Measurements from ENCODE around the gene ACOXL.
"Not testable (repeated sequence)": the region's sequence is repeated elsewhere in the genome, so short reads cannot be mapped to it uniquely, and the experiment has no call there.

ACOXL gene

DNA sequence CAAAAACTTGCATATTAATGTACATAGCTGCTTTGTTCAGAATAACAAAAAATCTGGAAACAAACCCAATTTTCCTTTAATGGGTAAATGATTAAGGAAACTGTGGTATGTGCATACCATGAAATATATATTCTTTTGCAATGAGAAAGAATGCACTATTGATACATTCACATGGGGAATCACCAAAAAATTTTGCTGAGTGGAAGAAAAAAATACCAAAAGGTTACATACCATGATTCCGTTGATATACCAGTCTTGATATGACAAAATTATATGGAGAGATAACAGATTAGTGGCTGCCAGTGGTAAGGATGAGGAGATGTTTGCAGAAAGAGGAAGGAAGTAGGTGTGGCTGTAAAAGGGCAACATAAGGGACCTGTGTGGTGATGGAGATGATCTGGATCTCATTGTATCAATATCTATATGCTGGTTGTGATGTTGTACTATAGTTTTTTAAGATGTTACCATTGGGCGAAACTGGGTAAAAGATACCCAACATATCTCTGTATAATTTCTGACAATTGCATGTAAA is 333.8 kb downstream of the ACOXL start:
- DNase-seq (ENCODE audit: low read depth): no peak

DNA sequence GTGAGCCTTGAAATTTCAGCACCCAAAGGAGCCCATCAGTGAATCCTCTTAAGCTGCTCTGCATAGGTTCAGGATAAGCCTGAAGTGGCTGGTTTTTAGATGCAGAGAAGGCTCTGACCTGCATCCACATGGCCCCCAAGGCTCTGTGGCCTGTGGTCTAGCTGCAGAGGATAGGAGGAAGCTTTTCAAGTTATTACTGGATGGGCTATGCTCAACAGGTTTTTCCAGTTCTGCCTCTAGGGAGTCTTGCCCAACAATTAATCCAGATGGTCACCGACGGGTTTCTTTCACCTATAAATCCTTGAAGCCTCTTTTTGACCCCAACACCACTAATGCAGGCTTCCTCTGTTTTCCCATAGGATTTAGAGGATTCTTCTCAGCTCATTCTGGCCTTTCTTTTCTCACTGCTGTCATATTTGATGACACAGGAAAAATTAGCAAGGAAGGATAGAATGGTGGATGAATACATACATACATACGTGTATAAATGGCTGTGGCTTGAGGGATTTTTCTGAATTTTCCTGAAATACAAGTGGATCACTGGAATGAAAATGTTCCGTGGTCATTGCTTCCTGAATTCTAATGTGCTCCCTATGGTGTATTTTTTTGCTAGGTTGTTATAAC is 336.2 kb downstream of the ACOXL start:
- DNase-seq (ENCODE audit: low read depth): no peak

DNA sequence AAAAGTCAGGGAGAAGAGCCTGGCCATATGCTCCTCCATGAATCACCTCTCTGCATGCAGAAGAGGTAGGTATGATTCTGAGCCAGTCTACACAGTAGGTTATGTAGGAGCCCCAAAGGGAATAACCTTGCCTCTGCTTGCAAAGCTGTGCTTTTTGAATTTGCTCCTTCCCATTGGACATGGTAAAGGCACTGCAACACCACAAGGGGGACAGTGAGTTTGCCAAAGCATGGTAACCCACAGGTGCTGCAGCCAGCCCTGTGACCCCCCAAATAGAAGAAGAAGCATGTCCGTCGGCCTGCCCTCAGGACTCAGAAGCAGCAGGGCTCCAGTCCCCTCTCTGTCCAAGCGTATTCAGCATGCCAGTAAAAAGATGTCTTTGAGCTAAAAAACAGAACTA is 337.3 kb downstream of the ACOXL start:
- no peak for DNase-seq (ENCODE audit: low read depth)

DNA sequence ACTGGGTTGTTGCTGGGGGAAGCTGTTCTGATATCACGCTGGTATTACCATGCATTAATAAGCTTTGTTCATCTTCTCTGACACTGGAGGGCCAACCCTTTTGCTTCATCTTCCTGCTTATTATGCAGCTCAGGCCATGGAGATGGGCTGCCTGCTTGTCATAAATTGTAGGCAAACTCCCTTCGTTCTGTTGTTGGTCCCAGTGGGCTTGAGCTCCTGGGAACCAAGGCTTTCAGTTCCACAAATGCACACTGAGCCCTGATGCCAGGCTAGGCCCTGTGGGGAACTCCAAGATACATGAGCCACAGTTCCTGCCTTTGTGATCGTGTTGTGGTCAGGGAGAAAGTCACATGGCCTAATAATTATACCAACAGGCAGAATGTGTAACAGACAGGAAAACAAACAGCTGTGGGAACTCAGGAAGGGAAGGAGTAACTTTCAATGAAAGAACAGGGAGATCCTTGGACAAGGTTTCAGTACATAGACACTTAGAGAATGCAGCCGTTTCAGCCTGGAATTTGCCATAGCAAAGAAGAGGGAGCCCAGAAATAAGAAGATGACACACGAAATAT is 339.3 kb downstream of the ACOXL start:
- peak; percentile 93 for DNase-seq (ENCODE audit: low read depth)

DNA sequence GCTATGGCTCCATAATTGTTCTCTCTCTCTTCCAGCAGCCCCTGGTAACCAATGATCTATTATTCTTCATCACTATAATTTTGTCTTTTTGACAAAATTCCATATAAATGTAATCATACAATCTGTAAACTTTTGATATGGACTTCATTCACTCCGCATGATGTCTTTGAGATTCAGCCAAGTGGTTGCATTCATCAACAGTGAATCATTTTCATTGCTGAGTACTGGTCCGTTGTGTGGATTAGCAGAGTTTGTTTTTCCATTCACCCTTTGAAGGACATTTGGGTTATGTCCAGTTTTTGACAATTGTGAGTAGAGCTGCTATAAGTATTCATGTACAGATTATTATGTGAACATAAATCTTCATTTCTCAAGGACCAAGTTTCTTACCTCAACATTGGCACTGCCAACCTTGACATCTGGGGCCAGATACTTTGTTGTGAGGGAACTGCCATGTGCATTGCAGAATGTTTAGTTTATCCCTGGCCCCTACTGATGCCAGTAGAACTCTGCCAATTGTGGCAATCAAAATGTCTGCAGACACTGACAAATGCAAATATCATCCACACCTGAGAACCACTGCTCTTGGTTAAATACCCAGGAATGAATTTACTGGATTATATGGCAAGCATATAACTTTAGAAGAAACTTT is 340.0 kb downstream of the ACOXL start:
- peak; percentile 95 for DNase-seq (ENCODE audit: low read depth)

DNA sequence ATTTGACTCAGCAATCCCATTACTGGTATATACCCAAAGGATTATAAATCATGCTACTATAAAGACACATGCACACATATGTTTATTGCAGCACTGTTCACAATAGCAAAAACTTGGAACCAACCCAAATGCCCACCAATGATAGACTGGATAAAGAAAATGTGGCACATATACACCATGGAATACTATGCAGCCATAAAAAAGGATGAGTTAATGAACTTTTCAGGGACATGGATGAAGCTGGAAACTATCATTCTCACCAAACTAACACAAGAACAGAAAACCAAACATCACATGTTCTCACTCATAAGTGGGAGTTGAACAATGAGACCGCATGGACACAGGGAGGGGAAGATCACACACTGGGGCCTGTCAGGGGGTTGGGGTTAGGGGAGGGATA is 350.3 kb downstream of the ACOXL start:
- DNase-seq (ENCODE audit: low read depth): not testable (repeated sequence)

DNA sequence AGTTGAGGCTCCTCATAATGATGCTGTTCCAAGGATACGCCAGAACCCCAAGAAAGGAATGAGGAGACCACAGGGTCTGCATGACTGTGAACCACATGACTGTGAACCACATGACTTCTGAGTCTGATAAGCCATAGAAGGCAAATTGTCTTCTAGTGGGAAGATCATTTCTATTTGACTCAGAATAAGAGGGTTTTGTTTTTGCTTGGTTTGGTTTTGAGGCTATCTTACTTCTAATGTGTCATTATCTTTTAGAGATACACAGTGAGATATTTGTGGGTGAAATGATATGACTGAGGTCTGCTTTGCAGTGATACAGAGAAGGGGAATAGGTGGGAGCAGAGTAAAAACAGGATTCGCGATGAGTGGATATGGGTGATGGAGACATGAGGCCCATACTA is 359.4 kb downstream of the ACOXL start:
- DNase-seq (ENCODE audit: low read depth): no peak

DNA sequence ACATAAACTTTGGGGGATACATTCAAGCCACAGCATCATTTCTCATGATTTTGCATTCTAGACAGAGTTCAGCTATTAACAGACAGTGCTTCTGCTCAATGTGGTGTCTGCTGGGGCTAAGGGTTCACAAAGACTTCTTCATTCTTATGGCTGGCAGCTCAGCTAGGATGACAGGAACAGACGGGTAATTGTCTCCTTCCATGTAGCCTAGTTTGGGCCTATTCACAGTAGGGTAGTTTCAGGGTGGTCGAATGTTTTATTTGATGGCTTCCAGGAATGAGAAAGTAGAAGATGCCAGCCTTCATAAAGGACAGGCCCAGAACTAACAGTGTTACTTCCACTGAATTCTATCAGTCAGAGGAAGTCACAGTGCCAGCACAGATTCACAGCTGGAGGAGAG is 362.3 kb downstream of the ACOXL start:
- DNase-seq (ENCODE audit: low read depth): no peak

DNA sequence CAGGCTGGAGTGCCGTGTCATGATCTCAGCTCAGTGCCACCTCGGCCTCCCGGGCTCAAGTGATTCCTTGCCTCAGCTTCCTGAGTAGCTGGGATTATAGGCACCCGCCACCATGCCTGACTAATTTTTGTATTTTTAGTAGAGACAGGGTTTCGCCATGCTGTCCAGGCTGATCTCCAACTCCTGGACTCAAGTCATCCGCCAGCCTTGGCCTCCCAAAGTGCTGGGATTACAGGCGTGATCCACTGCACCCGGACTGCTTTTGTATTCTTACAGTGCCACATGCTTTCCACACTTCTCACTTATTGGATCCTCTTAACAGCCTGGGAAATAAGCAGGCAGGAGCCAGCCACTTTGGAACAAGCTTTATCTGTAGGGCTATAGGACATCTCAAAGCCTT is 363.1 kb downstream of the ACOXL start:
- DNase-seq (ENCODE audit: low read depth): no peak

DNA sequence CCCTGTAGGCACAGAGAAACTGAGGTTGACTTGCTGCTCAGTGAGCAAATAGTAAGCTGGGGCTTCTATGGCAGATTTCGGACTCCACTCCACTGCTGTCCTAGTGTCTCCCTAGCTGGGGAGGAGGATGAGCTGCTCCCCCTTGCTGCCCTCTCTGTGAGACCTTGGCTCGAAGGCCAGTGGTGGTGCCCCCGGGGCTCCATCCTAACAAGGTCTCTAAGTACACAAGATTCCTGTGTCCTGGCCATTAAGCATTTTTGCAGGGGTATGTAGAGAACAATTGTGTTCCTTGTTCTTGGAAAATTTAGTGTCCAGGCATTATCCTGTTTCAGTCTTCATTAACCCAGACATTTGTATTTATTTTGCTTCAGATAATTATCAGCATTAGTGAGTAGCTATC is 367.0 kb downstream of the ACOXL start:
- DNase-seq (ENCODE audit: low read depth): no peak

DNA sequence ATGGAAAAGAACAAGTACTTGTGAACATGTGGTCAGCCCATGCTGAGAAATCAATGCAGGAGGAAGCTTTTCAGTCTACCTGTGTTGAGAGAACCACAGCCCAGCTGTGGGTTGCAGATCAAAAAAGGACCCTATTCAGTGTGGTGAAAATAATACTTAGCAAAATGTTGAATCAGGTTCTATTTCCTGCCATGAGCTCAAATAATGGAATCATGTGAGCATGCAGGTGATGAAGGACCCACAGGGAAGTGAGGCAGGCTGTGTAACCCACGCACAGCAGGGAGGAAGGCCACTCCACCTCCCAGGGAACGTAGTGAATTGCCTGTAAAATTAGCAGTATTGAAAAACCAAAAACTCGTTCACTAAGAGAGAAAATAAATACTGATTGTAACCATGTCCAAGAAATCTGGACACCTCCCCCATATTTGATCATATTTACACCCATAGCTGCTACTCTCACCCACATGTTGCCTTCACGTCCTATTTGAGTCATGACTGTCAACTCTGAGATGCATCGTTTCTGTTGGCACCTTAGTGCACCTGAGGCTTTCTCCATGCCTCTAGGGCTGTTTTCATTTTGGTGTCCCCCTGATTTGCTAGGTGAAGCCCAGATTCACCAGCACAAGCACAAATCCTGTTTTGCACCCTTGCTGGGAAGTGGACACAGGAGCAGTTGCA is 367.9 kb downstream of the ACOXL start:
- DNase-seq (ENCODE audit: low read depth): no peak

DNA sequence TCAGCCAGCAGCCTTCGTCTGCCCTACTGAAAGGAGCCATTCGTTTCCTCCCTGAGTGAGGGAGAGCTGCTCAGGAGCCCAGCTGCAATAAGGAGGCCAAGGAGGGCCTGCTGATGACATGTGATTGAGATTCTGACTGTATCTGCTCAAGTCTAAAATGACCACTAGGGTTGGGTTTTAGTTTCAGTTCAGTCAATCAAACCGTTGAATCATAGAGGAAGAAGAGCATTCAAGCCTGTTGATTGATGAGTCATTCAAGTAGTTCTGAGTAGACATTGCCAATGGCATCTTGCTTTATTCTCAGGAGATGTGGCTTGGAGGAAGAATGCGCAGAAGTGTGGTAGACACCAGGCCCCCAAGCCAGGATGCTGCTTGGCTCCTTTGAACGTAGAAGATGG is 368.4 kb downstream of the ACOXL start:
- DNase-seq (ENCODE audit: low read depth): peak; percentile 29

DNA sequence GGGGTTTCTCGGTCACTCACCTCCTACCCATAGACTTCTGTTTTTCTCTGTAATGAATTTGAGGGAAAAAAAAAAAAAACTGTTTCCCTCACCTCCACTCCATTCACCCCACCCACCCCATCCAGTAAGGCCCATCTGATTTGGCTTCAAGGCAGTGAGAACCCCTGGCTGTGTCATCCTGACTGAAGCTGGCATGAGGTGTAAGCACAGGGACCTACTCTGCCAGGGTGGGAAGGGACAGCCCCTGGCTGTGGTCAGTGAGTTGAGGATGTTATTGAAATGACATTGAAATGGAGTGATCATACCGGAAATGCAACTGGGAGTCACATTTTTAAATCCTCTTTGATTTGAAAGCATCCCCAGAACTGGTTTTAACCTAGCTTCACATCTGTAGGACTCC is 369.2 kb downstream of the ACOXL start:
- no peak for DNase-seq (ENCODE audit: low read depth)

DNA sequence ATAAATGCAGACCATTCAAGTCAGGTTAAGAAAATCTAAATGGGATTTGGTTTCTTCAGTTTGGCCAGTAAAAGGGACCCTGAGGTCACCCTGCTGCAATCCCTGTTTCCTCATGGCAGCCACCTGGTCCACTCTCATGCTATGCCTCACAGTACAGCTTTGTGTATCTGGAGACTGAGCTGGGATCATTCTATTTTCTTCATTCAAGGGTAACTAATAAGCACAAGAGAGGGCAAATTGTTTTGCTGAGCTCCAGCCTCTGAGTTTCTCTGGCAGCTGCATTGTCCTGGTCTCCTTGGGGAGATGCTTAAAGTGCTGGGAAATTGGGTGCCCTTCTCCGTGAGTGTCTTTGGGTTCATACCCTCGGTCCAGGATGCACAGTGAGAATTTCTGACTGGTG is 369.8 kb downstream of the ACOXL start:
- DNase-seq (ENCODE audit: low read depth): no peak

DNA sequence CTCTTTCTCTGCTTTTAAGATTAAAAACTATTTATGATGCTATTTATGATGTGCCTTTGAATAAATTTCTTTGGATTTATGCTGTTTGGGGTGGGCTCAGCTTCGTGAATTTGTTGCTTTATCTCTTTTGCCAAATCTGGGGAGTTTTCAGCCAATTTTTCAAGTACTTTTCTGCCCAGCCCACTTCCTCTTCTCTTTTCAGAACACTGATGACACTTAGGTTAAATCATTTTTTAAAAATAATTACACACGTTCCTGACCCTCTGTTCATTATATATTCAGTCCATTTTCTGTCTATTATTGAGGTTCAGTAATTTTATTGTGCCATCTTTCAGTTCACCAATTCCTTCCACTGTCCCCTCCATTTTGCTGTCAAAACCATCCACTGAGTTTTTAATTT is 373.6 kb downstream of the ACOXL start:
- no peak for DNase-seq (ENCODE audit: low read depth)

DNA sequence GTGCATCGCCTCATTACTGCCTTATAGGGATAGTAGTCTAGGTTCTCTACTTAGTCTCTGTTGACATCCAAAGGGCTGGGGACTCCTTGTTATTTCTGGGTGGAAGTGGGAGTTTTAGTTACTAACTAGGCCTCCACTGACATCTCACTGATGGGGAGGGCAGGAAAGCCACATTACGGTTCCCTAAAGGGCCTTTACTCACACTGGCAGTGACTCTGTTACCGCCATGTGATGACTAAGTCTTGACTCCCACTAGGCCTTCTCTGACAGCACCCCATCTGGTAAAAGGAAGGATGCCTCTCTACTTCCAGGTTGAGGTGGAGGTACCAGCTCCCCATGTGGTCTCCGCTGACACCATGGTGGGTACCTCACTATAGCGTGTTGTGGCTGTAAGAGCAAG is 374.3 kb downstream of the ACOXL start:
- no peak for DNase-seq (ENCODE audit: low read depth)

DNA sequence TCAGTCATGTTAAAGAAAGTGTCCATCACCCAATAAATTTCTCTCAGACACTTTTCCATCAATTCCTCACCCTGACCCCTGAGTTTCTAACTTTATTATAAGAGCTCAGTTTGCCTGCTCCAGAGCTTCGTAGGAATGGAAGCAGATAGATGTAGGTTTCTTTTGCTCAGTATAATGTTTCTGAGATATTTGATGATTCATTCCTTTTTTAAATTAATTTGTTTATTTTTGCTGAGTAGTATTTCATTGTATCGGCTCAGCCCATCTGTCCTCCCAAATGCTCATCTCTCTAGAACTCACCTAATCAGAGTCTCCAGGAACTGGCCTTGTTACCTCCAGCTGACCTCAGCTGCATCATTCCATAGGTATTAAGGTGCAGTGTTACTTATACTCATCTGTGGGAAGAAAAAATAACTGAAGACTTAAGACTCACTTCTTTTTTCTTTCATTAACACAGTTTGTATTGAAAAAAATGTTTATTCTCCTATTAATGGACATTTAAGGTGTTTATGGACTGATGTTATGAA is 376.4 kb downstream of the ACOXL start:
- peak; percentile 3 for DNase-seq (ENCODE audit: low read depth)

DNA sequence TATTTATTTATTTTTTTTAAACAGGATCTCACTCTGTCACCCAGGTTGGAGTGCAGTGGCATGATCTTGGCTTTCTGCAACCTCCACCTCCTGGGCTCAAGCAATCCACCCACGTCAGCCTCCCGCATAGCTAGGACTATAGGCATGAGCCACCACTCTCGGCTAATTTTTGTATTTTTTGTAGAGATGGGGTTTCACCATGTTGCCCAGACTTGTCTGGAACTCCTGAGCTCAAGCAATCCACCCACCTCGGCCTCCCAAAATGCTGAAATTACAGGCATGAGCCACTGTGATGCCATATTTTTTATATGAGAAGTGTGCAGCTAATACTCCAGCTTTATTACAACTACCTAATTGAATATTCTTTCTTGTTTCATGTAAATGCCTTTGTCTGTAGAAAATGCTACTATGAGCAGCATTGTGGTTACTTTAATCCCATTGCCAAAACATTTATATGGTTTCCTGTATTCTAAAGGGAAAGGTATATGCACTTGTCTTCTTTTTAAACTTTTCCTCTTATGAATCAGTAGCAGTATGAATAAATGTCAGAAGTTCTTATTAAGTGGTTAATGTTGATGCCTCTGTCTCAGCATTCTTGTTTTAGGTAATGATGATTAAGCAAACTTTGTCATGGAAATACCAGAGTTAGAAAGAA is 378.9 kb downstream of the ACOXL start:
- no peak for DNase-seq (ENCODE audit: low read depth)

DNA sequence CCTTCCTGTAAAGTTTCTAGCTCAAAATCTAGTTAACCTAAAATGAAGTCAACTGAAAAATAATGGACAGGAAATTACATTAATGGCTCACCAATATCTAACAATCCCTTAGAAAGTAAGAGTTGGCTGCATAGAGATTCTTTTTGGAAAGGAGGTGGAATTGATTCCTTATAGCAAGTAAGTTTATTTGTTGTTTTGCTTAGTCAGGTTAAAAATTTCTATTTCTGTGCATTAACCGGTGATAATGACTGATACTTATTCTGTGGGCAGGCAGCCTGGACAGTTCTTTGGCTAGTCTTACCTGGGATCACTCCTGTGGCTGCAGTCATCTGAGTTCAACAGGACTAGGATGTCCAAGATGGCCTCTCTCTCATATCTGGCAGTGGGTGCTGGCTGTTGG is 381.5 kb downstream of the ACOXL start:
- no peak for DNase-seq (ENCODE audit: low read depth)

DNA sequence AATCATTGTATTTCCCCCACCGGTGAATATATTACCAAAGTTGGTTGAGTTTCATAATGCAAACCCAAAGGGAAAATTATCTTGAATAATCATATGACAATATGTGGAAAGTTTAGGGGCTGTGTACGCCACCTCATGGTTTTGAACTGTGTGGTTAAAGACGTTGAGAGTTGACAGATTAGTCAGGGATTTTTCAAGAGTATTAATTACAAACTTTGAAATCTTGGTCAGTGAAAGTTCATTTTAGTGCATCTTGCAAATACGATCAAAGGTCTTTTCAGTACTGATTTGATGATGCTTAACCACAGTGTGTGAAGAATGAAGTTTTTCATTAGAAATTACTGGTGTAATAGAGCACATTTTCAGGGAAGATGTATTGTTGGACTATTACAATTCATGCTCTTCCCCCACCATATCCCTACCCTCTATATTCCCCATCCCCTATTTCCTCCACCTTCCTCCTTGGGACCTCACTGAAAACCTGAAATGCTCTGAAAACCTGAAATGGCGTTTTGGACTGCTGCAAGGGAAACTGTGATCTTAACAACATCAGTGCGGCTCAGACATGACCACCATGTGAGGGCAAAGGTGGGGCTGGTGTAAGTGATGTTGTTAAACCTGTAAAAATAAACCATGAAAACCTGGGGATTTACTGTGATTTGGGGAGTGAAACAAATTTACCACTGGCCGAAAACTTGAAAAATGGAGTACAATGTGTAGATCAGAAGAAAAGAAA is 383.8 kb downstream of the ACOXL start:
- no peak for DNase-seq (ENCODE audit: low read depth)

DNA sequence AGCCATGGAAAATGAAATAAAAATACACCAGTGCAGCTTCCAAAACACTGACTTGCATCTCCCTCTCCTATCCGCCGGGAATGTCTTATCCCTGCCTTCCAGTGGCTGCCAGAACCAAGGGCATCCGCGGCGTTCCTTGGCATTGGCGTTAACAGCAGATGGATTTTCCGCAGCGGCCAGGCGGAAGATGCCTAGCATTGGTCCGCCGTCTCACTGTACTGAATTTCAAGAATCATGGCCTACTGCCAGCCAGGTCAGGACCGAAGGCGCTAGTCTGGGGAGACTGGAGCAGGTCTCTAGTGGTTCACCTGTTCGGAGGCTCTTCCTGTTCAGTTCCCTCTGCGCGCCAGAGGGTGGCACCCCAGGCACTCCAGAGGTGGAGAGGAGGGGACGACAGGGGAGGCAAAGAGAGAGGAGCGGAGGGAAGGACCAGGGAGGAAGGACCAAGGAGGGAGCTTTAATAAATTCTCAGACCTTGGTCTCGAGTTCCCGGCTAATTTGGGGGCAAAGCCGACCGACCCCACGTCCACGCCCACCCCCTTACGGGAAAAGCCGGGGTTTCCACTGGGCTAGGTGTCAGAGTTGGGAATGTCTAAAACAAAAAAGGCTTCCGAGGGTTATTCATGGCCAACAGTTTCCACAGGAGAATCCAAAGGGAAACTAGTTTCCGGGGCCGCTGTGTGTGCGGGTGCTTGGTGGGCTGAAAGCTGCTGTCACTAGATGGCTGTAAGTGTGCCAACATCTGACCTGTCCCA is 384.6 kb downstream of the ACOXL start:
- DNase-seq (ENCODE audit: low read depth): peak; percentile 74
